Measurements from ENCODE around the gene SLC22A2.

The SLC22A2 gene

GRCh38 chr6:160203522-160203921 lies 55.1 kb downstream of the SLC22A2 start:
- FAIRE-seq = no peak

- no peak for FAIRE-seq
Observed at GRCh38 chr6:160203076-160203475, 55.5 kb downstream of the SLC22A2 start.

DNA sequence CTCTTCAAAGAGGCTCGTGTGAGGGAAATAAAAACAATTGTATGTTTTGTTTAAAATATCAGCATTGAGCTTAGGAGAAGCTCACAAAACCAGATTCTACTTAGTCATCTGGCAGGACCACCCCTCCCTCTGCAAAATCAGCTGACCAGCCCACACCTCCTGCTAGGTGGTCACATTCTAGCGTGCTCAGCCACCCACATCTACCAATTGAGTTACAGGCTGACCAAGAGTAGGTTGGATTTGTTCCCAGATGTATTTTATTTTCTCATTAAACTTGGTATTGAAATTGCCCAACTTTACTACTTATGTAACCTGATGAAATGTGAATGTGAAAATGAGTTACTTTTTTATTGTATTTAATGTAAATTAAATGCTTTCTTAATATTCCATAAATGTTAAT lies 56.2 kb downstream of the SLC22A2 start:
- no peak for FAIRE-seq

DNA sequence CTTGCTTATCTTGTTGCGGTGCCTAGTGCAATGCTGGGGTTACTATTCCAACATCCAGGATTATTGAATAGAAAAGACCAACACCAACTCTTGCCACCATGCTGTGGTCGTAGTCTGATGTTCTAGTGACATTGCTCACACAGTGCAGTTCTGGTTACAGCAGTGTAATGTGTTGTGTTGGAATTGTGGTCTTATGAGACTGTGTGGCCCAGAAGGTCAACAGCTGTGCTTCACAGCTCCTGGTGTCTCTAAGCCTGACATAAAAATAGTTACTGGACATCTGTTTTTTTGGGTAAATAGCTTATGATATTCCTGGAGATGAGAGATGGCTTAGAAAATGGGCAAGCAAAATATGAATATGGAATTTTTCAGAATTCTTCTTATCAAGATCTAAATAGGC lies 57.6 kb downstream of the SLC22A2 start:
- no peak for FAIRE-seq

- FAIRE-seq = no peak
Observed at GRCh38 chr6:160198606-160199211, 59.9 kb downstream of the SLC22A2 start.

DNA sequence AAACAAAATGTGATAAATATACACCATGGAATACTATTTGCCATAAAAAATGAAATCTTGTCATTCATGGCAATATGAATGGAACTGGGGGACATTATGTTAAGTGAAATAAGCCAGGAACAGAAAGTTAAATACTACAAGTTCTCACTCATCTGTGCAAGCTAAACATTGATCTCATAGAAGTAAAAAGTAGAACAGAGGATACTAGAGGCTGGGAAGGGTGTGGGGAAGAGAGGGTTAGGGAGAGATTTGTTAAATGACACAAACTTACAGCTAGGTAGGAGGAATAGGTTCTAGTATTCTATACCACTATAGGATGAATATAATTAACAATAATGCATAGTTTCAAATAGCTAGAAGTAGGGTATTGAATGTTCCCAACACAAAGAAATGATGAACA lies 61.0 kb downstream of the SLC22A2 start:
- FAIRE-seq = no peak

GRCh38 chr6:160194808-160195207 lies 63.8 kb downstream of the SLC22A2 start:
- no peak for FAIRE-seq

- FAIRE-seq = no peak
Observed at GRCh38 chr6:160192840-160193239, 65.8 kb downstream of the SLC22A2 start.

DNA sequence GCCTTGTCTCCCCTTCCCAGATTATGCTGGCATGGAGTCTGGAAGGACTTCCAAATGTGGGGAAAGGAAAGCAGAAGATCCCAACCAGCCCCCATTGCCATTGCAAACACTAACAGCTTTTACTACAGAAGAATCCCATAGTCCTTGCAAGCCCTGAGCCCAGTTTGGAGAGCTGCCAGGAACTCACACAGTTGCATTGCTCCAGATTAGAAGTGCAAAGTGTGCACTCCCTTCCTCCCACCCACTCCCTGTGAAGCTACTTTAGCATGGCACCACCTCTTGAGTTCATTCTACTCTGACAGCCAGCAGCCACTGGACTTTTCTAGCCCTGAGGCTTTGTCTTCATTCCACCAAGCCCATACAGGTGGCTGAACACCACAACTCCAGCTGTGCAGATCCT lies 67.6 kb downstream of the SLC22A2 start:
- FAIRE-seq = no peak

DNA sequence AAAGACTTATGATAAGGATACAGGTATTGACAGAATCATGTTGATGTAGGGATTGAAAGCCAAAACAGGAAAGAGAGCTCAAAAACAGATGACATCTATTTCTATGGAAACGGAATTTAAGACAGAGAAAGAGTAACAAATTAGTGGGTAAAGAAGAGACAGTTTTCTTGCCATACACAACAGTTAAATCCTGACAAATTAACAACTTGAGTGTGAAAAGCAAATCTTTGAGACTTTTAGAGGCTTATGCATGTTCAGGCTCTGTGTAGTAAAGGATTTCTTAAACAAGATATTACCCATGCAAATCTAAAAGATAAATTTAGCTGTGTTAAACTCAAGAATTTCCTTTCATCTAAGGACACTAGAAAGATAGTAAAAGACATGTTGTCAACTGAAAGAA lies 68.5 kb downstream of the SLC22A2 start:
- no peak for FAIRE-seq

DNA sequence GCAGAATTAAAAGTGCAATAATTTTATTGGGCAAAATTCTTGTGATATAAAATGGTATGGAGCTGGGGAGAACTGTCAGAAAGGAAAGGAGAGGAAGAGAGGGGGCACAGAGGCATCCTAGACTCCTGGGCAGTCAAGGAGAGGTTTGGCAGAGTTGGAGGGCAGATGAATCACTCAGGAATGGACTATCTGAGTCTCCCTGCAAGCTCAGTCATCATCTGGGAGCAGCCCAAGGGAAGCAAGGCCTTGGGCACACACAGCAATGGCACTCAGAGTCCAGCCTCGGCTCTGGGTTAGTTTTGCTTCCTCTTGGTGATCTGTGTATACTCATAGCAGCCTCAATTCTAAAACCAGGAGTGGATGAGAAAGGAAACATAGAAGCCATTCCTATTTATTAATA lies 69.8 kb downstream of the SLC22A2 start:
- FAIRE-seq = no peak

GRCh38 chr6:160180706-160181105 lies 77.9 kb downstream of the SLC22A2 start:
- FAIRE-seq = no peak

DNA sequence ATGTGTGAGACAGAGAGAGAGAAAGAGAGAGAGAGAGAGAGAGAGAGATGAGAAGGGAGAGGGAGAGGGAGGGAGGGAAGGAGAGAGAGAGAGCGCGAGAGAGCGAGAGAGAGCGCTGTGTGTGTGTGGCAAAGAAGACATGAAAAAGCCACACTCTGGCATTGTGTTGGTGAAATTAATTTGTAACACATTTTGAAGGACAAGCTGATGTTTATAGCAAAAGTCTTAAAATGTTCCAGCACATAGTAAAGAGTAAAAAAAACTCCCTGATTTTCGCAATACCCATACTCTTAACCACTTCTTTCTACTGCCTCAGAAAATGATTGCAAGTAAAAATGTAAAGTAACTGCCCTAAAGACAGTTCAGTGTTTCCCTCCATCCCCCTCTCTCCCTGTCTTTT lies 80.3 kb downstream of the SLC22A2 start:
- FAIRE-seq = no peak

DNA sequence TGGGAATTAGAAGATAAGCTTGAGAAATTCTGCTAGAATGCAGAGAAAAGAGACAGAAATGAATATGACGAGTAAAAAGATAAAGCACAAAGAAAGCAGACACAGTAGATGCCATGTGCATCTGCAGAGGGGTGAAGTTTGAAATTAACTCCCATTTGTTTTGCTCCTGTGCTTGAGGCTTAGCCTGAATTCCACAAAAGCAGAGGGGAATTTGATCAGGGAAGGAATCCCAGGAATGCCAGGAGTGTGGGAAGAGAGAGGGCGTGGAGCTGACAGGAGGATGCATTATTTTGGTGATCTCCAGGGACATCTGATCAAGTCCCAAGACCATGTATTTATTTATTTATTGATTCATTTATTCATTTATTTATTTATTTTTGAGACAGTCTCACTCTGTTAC lies 81.4 kb downstream of the SLC22A2 start:
- FAIRE-seq = no peak

DNA sequence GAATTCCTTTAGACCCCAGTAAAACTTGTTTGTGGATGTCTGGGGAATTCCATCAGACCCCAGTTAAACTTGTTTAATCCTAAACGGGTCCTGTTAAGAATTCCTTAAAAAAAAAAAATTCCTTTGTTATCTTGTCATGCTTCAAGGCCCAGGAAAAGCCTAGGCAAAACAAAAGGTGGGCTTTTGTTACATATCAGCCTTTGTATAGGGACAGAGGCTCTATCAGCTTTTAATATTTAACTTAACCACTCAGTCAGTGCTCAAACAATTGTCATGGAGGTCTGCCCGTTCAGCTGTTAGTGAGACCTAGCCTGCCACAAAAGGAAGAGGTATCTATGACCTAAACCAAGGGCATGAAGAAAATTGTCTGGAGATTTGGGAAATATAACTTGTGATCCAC lies 83.9 kb downstream of the SLC22A2 start:
- no peak for FAIRE-seq

DNA sequence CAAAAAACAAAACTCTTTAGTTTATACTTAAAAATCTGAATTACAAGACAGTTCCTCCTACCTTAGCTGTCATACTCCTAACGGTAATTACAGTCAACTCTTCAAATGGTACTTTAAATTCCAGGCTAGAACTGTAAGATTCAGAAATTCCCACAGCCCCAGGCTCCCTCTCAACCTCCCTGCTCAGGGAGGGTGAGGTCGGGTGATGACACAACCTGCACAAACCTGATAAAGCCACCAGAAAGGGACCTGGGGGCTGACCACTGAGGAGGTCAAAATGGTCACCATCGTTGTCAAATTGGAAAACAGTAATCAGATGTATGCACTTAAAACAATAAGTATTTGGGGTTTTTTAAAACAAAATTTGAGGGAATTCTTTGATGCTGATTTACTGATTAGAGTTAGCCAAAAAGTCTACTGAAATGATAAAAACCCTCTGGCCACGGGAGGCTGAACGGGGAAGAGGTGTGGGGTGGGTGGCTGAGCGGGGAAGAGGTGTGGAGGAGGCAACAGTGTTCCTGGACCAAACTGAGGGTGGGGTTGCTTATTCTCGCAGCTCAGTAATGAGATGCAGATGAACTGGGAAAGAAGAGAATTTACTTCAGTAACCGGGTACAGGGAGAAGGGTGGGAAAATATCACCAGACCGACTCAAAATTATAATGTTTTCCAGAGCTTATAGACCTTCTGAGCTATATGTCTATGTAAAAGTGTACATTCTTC lies 84.7 kb downstream of the SLC22A2 start:
- no peak for FAIRE-seq

DNA sequence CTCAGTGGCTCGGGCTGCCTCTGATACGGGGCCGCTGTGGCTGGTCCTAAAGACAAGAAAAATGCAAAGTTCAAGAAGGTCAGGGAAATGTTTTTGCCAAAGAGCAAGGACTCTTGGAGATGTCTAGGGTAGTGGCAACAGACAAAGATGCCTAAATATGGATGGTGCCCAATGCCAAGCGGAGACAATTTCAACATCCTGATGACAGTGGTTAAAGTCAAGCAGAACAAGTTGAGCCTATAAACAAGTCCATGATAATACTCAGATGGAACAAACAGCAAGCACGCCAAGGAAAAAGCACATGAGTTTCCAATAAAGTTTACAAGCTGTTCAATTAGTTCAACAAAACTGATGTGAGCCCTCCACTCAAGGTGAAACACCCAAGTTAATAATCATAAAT lies 85.9 kb downstream of the SLC22A2 start:
- FAIRE-seq = no peak

- no peak for FAIRE-seq
Observed at GRCh38 chr6:160170018-160170680, 88.5 kb downstream of the SLC22A2 start.

DNA sequence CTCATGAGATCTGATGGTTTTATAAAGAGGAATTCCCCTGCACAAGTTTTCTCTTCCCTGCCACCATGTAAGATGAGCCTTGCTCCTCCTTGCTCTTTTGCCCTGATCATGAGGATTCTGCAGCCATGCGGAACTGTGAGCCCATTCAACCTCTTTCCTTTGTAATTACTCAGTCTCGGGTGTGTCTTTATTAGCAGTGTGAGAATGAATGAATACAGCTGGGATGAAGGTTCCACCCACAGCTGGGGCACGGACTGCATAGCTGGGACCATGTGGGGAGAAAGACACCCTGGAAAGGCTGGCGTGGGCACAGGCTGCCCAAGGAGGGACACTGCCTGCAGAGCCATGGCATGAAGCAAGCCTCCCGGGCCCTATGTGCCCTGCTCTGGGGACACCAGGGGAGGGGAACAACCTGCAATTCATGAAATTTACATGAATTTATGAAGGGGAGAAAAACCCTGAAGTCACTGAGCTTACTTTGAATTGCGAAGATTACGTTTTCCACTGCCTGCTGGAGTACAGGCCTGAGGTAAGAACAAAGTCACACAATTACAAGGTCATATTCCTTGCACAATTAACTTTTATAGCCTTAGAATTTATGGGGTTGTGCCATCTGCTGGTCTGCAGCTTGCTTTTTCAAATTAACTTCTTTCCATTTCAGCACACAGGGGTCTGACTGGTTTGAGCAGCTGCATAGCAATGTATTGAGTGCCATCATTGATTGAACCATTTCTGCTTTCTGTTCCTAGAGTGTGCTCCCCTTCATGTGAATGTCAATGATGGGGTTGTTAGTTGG lies 90.8 kb downstream of the SLC22A2 start:
- FAIRE-seq = no peak

Data from colon (tissue), 2 donors.